Adrenal gland (tissue), 12 donors: ENCODE results near the gene RDH11. TPM values are rescaled to one million over a fixed set of nuclear protein-coding genes. Genes with fewer than 3 reads are reported as not detected.
A peak's percentile ranks its signal among the peaks of the same experiment; 100 is the strongest.

Experiments used
- DNase-seq, 7 donors: peaks; one replicate each; pipeline ENCODE4 v3.0.0-alpha.2; 2019 to 2020
- H3K27ac ChIP-seq, 5 donors: fragments of 200-600 bp; sonication (generic) in 4 of 5; 1 replicate in 3 of 5; 2 replicates in 2 of 5; pipeline versions ENCODE4 v1.5.1 to v1.8.0; 2016 to 2020; ENCODE audit warnings: mild to moderate bottlenecking in 1 of 5
- H3K27me3 ChIP-seq: fragments of 200-600 bp; 2 replicates; pipeline ENCODE4 v1.8.0; 2021
- H3K36me3 ChIP-seq, 2 donors: fragments of 200-600 bp; replicated peaks in 1 of 2; 1 replicate in 1 of 2; 2 replicates in 1 of 2; pipeline versions ENCODE4 v1.5.1 to v1.8.0; 2018 to 2022
- H3K4me1 ChIP-seq, 2 donors: fragments of 200-600 bp; replicated peaks in 1 of 2; 1 replicate in 1 of 2; 2 replicates in 1 of 2; pipeline versions ENCODE4 v1.5.1 to v1.8.0; 2018 to 2021
- H3K4me3 ChIP-seq, 4 donors: fragments of 200-600 bp; sonication (generic) in 3 of 4; one replicate each; pipeline ENCODE4 v1.5.1; 2016 to 2018
- H3K9me3 ChIP-seq, 3 donors: fragments of 200-600 bp; sonication (generic) in 1 of 3; replicated peaks in 1 of 3; 1 replicate in 2 of 3; 2 replicates in 1 of 3; pipeline versions ENCODE4 v1.5.1 to v1.8.0; 2016 to 2021
- CTCF ChIP-seq, 6 experiments: fragments of 450-650 bp in 4 of 6; fragments of 200-600 bp in 2 of 6; sonication (generic) in 1 of 6; IDR thresholded peaks; 1 replicate in 5 of 6; 2 replicates in 1 of 6; pipeline versions ENCODE4 v1.5.1 to v1.8.0; 2016 to 2021; ENCODE audit warnings: antibody characterized with exemption in 6 of 6, mild to moderate bottlenecking in 2 of 6, moderate library complexity in 1 of 6
- POLR2A ChIP-seq, 2 donors: fragments of 450-650 bp; IDR thresholded peaks; one replicate each; pipeline ENCODE4 v1.6.1; 2017; ENCODE audit warnings: antibody characterized with exemption in 2 of 2, mild to moderate bottlenecking in 2 of 2, moderate library complexity in 1 of 2
- WGBS, 4 donors: extraction: QIAGEN DNeasy Blood & Tissue Kit in 2 of 4; methylation state at CpG; one replicate each; pipeline versions ENCODE4 v1.1.5 to v1.1.7; 2013 to 2017; 5-methylcytosine and 5-hydroxymethylcytosine counted together
- intact Hi-C, 2 donors: fragments of 100-400 bp; cut with DNase I; formaldehyde crosslinking; loops; one replicate each; pipeline versions ENCODE4 v1.14.1 to v1.15.0; 2022 to 2023
- polyA plus RNA-seq, 3 donors: library from polyadenylated mRNA; stranded (reverse); fragments of 200-250 nt in 2 of 3; fragments of 350-450 nt in 1 of 3; fragmentation: Illumina TruSeq in 1 of 3; extraction: RNeasy Lipid Tissue Mini Kit (QIAGEN cat#74804) in 1 of 3; gene quantifications; one replicate each; pipeline ENCODE4 v1.2.3, GENCODE V29; 2013 to 2014
- total RNA-seq, 9 donors: library from RNA; depleted of rRNA in 4 of 9; stranded (reverse); fragments of >200 nt in 4 of 9; fragments of 120-200 nt in 1 of 9; fragmentation: NEBNext Ultra II Directional in 1 of 9; extraction: Animal tissue kit (Norgen Biotek cat#: 25700) in 1 of 9; gene quantifications; one replicate each; pipeline versions ENCODE4 v1.1.0 to v1.2.4, GENCODE V29; 2013 to 2023
- donor health status: healthy with polysubstance abuse.
- donor health status: Bipolar disorder and iron deficiency.
- donor health status: DM: yes; HTN: yes; CAD: no.
- donor health status: DM: no; HTN: no; CAD: no.
- donor health status: DM: no; HTN: no; CAD: no.
- donor health status: DM: yes; HTN: yes; CAD: no.

RDH11 gene
- total and polyA plus RNA-seq, 12 donors, result 49.1 to 309 (median 81.3) TPM

GRCh38 chr14:67674480-67675218 is 20.9 kb downstream of the RDH11 start, which contains the start of gene VTI1B:
VTI1B (minus strand) TSS chr14:67674632; CDS start chr14:67674489, 143 bp downstream.
- peak; percentile 27 to 40 for TF ChIP-seq POLR2A (IDR thresholded peaks at IDR 0.05)
- peak in 1 of 6 experiments; percentile 1 for TF ChIP-seq CTCF (IDR thresholded peaks at IDR 0.05)
- Histone ChIP-seq H3K27ac (peak within 1 kb of the TSS; percentile 89 to 98 (median 97)), H3K4me3 (peak within 1 kb of the TSS; percentile 69 to 92 (median 80)), H3K4me1 (peaks cover 16 to 43% of the 10 kb centered on the region in 2 donors), H3K36me3 (peaks cover 0 to 15% of the 10 kb centered on the region in 2 donors), H3K9me3 (no peaks in the 10 kb centered on the region), H3K27me3 (no peaks in the 10 kb centered on the region)
- intact Hi-C loops, result loop anchor here in 1 of 2 donors (5.0 kb wide), 1 partner anchor 57 kb away; the partner anchor contains the start of gene ARG2
- WGBS, 4 donors, result 0 to 1% (median 0%) methylated on average over 1 to 87 of the region's 87 CpGs
- peak; percentile 70 to 79 (median 77) for DNase-seq

- intact Hi-C loops, result loop anchor here in 1 of 2 donors (5.0 kb wide), 1 partner anchor 57 kb away; the partner anchor contains the start of gene ARG2
- no peaks in the 10 kb centered on the region for H3K27me3 ChIP-seq
Observed at GRCh38 chr14:67674139-67674479, 21.5 kb downstream of the RDH11 start.

GRCh38 chr14:67673451-67673850 is 22.1 kb downstream of the RDH11 start:
- Histone ChIP-seq H3K4me3 (peak overlapping the region in 3 of 4 donors; percentile 80 to 92 (median 81)), H3K27me3 (no peaks in the 10 kb centered on the region), H3K36me3 (peaks cover 0 to 9% of the 10 kb centered on the region in 2 donors), H3K4me1 (peaks cover 16 to 43% of the 10 kb centered on the region in 2 donors), H3K9me3 (no peaks in the 10 kb centered on the region), H3K27ac (peak overlapping the region in 1 of 5 donors; percentile 98)
- WGBS, 4 donors, result 32 to 42% (median 37%) methylated on average over 5 of the region's 5 CpGs
- no peak for DNase-seq
- TF ChIP-seq POLR2A (IDR thresholded peaks at IDR 0.05) (no peak), CTCF (IDR thresholded peaks at IDR 0.05) (no peak)
- intact Hi-C loops, result loop anchor here in 1 of 2 donors (5.0 kb wide), 1 partner anchor 56 kb away; the partner anchor contains the start of gene ARG2

More at GRCh38 chr14:67674139-67674479, 21.5 kb downstream of the RDH11 start:
- DNase-seq, result peak; percentile 68 to 81 (median 77)
- Histone ChIP-seq H3K27ac (peak overlapping the region; percentile 89 to 98 (median 97)), H3K36me3 (peaks cover 0 to 15% of the 10 kb centered on the region in 2 donors), H3K4me1 (peaks cover 16 to 43% of the 10 kb centered on the region in 2 donors), H3K4me3 (peak overlapping the region; percentile 69 to 92 (median 80)), H3K9me3 (no peaks in the 10 kb centered on the region)
- peak in 3 of 6 experiments; percentile 19 to 36 (median 23) for TF ChIP-seq CTCF (IDR thresholded peaks at IDR 0.05)
- TF ChIP-seq POLR2A (IDR thresholded peaks at IDR 0.05), result no peak
- 0 to 1% (median 1%) methylated on average over 9 to 25 of the region's 25 CpGs for WGBS, 4 donors

GRCh38 chr14:67668559-67668958 is 27.0 kb downstream of the RDH11 start:
- peaks cover 15 to 38% of the 10 kb centered on the region in 2 donors for H3K4me1 ChIP-seq
- intact Hi-C loops, result no loop called here
- no peak for TF ChIP-seq CTCF (IDR thresholded peaks at IDR 0.05)
- no peak for TF ChIP-seq POLR2A (IDR thresholded peaks at IDR 0.05)

More at GRCh38 chr14:67668559-67668958, 27.0 kb downstream of the RDH11 start:
- Histone ChIP-seq H3K27ac (no peak overlapping the region), H3K36me3 (no peaks in the 10 kb centered on the region), H3K27me3 (no peaks in the 10 kb centered on the region), H3K4me3 (no peak overlapping the region), H3K9me3 (no peaks in the 10 kb centered on the region)
- no peak for DNase-seq
